IPS-NIHi11 (cell line): Measurements from ENCODE around the gene CCDC150.
"Not testable (repeated sequence)": the region's sequence is repeated elsewhere in the genome, so short reads cannot be mapped to it uniquely, and the experiment has no call there.

Experiments
- DNase-seq: peaks from one replicate; pipeline ENCODE4 v3.0.0; 2012; ENCODE audit warnings: mixed read lengths, low spot score

CCDC150 gene

GRCh38 chr2:196639180-196640030 lies at the start of gene CCDC150:
TSS of gene CCDC150 (plus strand) at chr2:196639715. CDS start at chr2:196639767, 52 bp downstream.
- peak; percentile 98 for DNase-seq

DNA sequence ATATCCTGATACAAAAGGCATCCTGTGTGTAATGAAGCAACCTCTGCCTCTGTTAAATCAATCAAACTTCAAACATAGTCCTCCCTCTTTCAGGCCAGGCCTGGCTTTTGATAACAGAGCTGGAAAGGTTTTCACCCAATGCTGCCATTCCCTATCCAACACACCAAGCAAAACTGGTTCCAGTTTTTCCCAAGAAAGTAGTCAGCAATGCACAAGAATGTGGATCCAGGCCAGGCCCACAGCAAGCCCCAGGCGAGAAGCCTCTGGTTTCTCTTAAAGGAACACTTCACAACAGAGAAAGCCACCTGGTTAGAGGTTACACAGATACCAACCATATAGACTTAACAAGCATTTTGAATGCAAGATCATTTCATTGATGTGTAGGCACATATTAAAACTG lies 49.2 kb upstream of the CCDC150 start:
- no peak for DNase-seq

DNA sequence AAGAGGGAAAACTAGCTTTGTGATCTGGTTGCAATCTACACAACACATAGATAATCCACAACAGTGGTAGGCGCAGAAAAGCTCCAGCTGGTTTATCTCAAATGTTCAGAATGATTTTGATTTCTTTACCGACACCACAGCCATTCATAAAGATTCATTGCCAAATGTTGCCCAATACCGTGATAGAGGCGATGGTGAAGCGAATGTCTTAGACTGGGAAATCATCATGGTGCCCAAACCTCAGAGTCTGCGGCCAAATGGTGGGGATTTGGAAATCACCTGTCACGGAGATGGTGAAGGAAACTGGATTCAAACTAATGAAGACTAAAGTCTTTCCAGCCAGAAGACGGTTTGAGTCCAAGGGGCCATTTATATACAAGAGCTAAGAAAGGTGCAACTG lies 48.5 kb upstream of the CCDC150 start:
- no peak for DNase-seq

DNA sequence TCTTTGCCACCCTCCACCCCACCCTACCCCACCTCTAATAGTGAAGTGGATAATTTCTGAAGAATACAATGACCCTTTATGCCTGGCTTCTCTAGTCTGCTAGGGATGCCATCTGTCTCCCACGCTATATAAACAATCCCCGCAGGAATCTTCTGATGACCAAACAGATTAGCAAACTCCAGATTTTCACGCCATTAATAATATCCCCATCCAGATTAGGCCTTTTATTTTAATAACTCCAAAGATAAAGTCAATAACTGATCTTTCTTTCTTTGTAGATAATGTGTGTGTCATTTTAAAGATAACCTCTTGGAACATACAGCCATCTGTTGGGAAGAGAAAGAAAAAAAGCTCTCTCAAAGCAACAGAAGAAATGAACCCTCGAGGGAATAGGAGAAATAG lies 47.9 kb upstream of the CCDC150 start:
- DNase-seq: no peak

DNA sequence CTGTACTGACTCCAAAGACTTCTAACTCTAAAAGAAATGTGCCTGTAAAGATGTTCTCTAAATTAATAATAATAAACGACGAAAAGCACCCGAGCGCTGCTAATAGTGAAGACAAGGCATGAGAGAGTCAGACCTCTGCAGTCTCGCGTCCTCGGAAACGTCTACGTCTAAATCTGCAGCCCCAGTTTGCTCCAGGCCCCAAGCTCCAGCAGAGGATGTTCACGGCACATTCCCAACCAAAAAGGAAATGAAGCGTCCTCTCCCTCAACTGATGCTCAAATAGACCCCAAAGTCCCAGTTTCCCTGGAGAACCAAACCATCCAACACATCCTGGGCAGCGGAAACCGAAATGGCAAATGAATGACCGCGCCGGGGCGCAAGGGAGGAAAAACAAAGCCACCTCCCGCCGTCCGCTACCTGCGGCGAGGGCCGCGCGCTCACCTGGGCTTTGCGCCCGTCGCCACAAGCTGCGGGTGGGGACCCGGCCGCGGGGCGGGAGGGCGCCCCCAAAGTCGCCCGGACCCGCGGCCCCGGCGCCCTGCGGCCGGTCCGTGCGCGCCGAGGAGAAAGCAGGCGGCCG lies 47.1 kb upstream of the CCDC150 start:
- DNase-seq: no peak

- DNase-seq: peak; percentile 82
Measured at GRCh38 chr2:196592911-196593881, 46.3 kb upstream of the CCDC150 start, which contains the start of gene HECW2. TSS of gene HECW2 (minus strand) at chr2:196593554.

DNA sequence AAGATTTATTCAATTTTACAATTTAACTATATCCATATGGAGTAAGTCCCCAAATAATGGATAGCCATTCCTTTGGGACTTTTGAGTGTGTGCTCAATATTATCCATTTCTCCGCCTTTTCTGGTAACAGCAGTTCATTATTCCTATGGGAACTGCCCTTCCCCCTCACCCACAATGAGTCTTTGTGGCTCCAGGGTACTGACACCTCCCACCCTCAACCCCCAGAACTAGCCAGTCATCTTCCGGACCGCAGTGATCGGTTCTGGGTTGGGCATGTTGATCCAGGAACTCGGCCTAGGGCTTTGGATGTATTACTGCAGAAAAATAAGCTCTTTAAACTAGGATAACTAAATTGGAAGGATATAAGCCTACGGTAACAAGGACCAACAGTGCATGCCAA lies 45.4 kb upstream of the CCDC150 start:
- DNase-seq: no peak

GRCh38 chr2:196597531-196597930 lies 42.0 kb upstream of the CCDC150 start:
- DNase-seq: no peak

DNA sequence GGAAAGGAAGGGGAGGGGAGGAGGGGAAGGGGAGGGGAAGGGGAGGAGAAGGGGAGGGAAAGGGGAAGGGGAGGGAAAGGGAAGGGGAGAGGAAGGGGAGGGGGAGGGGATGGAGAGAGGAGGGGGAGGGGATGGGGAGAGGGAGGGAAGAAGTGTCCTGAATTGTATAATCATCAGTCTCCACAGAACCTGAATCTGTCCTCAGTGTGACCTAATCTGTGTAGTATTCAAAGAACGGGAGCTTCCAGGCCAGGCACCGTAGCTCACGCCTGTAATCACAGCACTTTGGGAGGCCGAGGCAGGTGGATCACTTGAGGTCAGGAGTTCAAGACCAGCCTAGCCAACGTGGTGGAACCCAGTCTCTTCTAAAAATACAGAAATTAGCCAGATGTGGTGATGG lies 41.1 kb upstream of the CCDC150 start:
- no peak for DNase-seq

GRCh38 chr2:196598846-196599245 lies 40.7 kb upstream of the CCDC150 start:
- no peak for DNase-seq

- DNase-seq: no peak
Measured at GRCh38 chr2:196601430-196602306, 37.8 kb upstream of the CCDC150 start.

DNA sequence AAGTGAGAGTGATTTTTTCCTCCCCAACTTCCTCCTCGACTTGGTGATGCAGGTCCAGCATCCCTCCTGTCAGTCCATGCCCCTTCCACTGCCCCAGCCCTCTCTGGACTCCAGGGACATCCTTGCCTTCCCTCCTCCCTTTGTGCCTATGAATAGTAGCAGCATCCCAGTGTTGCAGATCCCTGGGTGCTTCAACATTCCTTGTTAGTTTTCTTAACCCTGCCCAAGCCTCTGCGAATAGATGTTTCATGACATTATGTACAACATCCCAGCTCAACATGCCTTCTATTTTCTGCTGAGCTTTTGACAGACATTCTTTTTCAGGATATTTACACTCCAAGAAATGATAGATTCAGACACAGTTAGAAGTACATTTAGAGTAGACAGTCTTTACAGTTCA lies 35.3 kb upstream of the CCDC150 start:
- no peak for DNase-seq

DNA sequence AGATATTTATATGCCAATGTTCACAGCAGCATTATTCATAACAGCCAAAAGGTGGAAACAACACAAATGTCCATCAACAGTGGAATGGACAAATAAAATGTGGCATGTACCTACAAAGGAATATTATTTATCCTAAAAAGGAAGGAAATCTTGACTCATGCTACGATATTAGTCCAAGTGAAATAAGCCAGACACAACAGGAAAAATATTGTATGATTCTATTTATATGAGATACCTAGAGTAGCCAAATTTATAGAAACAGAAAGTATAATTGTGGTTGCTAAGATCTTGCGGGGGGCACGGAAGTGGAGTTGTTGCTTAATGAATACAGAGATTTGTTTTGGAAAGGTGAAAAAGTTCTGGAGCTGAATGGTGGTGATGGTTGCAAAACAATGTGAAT lies 33.0 kb upstream of the CCDC150 start:
- no peak for DNase-seq

DNA sequence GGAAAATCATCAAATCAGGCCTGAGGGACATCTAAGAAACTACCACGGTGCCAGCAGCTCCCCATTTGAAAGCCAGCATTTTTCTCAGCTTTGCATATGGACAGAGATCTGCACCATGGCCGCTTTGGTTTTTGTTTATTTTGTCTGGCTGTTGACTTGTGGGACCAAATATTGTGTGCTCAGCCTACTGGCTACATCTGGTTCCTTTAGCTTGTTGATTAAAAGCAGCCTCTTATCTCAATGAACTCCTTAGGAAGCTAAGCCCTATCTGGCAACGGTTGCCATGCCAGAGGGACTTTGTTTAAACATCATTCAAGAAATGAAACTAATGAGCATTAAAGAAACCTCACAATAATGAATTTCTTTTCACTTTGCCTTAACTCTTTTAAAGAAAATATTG lies 32.4 kb upstream of the CCDC150 start:
- no peak for DNase-seq

DNA sequence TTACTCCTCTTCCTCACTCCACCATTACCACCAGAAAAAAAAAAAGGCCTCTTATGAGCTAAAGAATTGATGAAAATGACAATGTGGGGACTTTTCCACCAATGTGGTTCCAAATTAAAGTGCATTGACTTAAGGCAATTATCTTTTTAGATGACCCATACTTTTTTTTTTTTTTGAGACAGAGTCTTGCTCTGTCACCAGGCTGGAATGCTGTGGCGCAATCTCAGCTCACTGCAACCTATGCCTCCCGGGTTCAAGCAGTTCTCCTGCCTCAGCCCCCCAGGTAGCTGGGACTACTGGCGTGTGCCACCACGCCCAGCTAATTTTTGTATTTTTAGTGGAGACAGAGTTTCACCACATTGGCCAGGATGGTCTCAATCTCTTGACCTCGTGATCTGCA lies 31.6 kb upstream of the CCDC150 start:
- DNase-seq: not testable (repeated sequence)

- no peak for DNase-seq
Measured at GRCh38 chr2:196609806-196610205, 29.7 kb upstream of the CCDC150 start.

DNA sequence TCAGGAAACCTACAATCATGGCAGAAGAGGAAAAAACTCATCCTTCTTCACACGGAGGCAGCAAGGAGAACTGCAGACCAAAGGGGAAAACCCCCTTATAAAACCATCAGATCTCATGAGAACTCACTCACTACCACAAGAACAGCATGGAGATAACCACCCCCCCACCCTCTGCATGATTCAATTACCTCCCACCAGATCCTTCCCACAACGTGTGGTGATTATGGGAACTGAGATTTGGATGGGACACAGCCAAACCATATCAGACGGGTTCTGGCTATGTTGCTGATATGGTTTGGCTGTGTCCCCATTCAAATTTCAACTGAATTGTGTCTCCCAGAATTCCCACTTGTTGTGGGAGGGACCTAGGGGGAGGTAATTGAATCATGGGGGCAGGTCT lies 28.7 kb upstream of the CCDC150 start:
- DNase-seq: no peak

GRCh38 chr2:196613302-196613701 lies 26.2 kb upstream of the CCDC150 start:
- DNase-seq: no peak

DNA sequence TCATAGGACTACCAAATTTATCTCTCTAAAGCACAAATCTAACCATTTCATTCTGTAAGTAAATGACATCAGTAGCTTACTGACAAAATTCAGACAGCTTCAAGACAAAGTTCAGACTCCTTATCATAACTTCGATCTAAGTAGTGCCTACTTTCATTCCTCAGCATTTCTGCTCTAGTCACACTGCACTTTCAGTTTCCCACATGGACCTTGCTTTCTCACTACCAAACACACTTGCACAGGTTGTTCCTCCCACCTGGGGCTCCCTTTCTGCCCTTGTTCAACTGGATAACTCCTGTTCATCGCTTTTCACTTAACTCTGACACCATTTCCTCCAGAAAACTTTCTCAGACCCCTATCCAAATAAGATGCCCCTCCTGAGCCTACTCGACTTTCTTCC lies 22.1 kb upstream of the CCDC150 start:
- no peak for DNase-seq

DNA sequence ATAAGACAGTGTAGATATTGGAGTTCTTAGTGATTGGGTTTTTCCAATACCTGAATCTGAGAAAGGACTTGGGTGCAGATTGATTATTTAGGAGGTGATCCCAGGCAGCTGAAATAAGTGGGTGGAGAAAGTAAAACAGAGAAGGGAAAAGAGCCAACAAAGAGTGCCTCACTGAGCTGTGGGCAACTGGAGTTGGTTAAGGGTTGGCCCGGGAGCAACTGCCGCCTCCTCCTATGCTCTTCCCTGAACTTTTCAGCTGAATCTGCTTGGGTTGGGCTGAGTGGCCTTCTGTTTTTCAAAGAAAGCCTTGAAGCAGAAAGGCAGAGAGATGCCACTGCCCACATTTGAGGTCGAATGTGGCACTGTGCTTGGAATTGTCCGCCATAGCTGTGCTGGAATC lies 20.9 kb upstream of the CCDC150 start:
- no peak for DNase-seq

DNA sequence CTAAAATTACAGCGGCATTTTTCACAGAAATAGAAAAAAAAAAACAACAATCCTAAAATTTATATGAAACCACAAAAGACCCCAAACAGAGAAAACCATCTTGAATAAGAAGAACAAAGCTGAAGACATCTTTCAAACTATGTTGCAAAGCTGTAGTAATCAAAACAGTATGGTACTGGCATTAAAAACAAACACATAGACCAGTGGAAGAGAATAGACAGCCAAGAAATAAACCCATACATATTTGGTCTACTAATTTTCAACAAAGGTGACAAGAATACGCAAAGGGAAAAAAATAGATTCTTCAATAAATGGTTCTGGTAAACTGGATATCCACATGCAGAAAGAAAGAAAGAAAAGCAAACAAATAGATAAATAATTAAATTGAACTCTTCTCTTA lies 9.0 kb upstream of the CCDC150 start:
- DNase-seq: no peak

GRCh38 chr2:196635156-196635555 lies 4.4 kb upstream of the CCDC150 start:
- DNase-seq: no peak
